Measurements from ENCODE around the gene CYFIP1. TPM values are rescaled to one million over a fixed set of nuclear protein-coding genes. Genes with fewer than 3 reads are reported as not detected.

The CYFIP1 gene
- 61.2 and 71.1 TPM in 2 replicates for total RNA-seq

DNA sequence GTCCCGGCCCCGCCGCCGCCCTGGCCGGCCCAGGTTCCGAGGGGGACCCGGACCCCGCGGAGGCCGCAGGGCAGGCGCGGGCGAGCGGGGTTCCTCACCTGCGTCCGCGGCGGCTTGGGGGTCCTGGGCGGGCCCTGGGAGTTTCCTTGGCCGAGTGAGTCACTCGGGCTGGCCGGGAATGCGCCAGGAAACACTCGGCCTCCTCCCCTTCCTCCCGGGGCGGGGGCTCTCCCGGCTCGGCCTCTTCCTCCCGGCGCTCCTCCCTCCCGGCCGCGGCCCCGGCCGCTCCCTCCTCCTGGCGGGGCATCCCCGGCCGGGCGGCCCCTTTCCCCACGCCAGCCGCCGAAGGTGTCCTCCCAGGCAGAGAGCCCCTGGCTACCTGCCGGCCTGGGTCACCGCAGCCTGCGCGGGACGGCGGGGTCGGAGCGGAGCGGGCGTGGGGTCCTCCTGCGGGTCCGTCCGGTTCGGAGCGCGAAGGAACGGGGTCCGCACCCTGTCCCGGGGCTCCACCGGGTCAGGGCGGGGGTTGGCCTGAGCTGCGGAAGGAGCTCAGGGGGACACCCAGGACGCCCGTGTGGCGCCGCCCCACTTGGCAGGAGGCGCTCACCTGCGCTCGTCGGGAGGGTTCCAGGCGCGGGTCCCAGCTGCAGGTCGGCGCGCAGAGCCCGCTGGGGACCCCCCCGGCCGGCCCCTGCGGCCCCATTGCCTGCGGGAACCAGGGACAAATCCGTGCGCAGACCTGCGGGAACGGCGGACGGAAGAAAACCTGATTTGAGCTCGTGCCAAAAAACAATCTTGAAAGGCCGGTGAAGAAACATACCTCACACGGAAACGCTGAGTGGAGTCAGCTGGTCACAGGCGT, at the start of gene CYFIP1:
TSS of gene CYFIP1 (minus strand) at position 180 of the 862 bp plus-strand sequence. CDS start 33,083 bp downstream, outside the sequence.

DNA sequence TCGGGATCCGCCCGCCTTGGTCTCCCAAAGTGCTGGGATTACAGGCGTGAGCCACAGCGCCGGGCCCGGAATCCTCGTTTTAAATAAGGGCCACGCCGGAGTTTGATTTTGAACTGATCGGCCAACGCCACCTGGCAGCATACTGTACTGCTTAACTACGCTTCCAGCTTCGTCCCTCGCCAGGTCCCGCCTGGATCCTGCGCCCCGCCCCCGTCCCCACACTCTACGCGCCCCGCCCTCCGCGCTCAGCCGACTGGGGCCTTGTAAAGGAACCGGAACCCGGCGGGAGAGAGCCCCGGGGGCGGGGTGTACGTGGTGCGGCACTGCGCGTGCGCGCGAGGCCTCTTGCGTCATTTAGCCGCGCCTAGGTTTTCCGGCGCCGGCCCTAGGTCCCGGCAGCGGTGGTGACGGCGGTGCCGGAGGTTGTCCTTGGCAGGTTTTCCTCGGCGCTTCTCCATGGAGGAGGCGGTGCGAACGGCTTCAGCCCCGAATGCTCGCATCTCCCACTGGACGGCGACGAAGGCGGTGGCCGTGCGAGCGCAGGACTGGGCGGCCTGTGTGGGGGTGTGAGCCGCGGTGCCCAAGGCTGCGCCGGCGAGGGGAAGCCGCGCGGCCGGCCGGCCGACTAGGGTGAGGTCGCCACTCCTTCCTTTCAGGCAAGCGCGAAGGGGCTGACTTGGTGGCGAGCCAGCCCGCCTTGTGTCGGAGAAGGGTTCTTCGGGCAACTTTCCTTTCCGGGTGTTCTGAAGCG, 141.7 kb downstream of the CYFIP1 start, which contains the start of gene NIPA2:
TSS of gene NIPA2 (plus strand) at position 375 of the 751 bp plus-strand sequence. CDS start 13,066 bp downstream, outside the sequence.

Other genes starting within 250 kb of the CYFIP1 start
- gene NIPA1, start 193.7 kb downstream of the CYFIP1 start, total RNA-seq = 2.5 and 3.7 TPM in 2 replicates
- gene NIPA2, start 141.7 kb downstream of the CYFIP1 start, total RNA-seq = 62.2 and 71.8 TPM in 2 replicates
- gene TUBGCP5, start 59.2 kb upstream of the CYFIP1 start, total RNA-seq = 10.8 and 11.9 TPM in 2 replicates
- gene GOLGA6L1, start 156.5 kb upstream of the CYFIP1 start, total RNA-seq = not detected in 2 replicates